GM12878 (cell line): ENCODE measurements around the gene PRRC2A. TPM values are rescaled to one million over a fixed set of nuclear protein-coding genes. Genes with fewer than 3 reads are reported as not detected.
A peak's percentile ranks its signal among the peaks of the same experiment; 100 is the strongest.

Experiments
- BCL3 ChIP-seq: IDR thresholded peaks from 2 replicates; pipeline ENCODE4 v1.6.1; 2011; ENCODE audit warnings: borderline replicate concordance, low read depth, mild to moderate bottlenecking, moderate library complexity, low read length; ENCODE audit not compliant: insufficient read depth, poor library complexity, severe bottlenecking
- BCLAF1 ChIP-seq: fragments of 450-650 bp; IDR thresholded peaks from 2 replicates; pipeline ENCODE4 v1.6.1; 2017; ENCODE audit warnings: antibody characterized with exemption, mild to moderate bottlenecking, moderate library complexity
- CHD1 ChIP-seq: IDR thresholded peaks from 2 replicates; pipeline ENCODE4 v1.6.1; 2012; ENCODE audit warnings: low read depth, low read length, improper control_type of control experiment
- GATAD2B ChIP-seq: fragments of 450-650 bp; conservative IDR thresholded peaks from 2 replicates; pipeline ENCODE4 v1.6.1; 2017; ENCODE audit warnings: low read depth, mild to moderate bottlenecking, moderate library complexity
- NR2C1 ChIP-seq: fragments of 450-650 bp; IDR thresholded peaks from 2 replicates; pipeline ENCODE4 v1.6.1; 2017; ENCODE audit warnings: antibody characterized with exemption, mild to moderate bottlenecking, moderate library complexity
- polyA plus RNA-seq, 11 experiments: library from polyadenylated mRNA; depleted of rRNA in 4 of 11; unstranded in 6 of 11; stranded (reverse) in 5 of 11; fragments of >200 nt; fragmentation: Nextera tagmentation in 4 of 11; fragmentation: Illumina TruSeq in 1 of 11; extraction: Ambion mirVana in 4 of 11; extraction: Trizol in 1 of 11; gene quantifications; 1 replicate in 1 of 11; 2 replicates in 10 of 11; pipeline versions ENCODE4 v1.2.1 to v1.2.3, GENCODE V29; 2011 to 2016; ENCODE audit warnings: inconsistent platforms in 2 of 11, missing spikeins in 2 of 11, low read depth in 1 of 11
- total RNA-seq, 4 experiments: library from RNA; depleted of rRNA in 3 of 4; stranded (reverse); fragments of >200 nt in 3 of 4; fragmentation: Illumina TruSeq in 1 of 4; extraction: Trizol in 1 of 4; gene quantifications; 2 replicates each; pipeline versions ENCODE4 v1.2.1 to v1.2.3, GENCODE V29; 2013 to 2021

PRRC2A gene
- total and polyA plus RNA-seq, 10 of the 15 experiments (the other 5 are each of a cell fraction or from before 2014, with no cell fraction given), result 0.40 to 244 (median 61.3) TPM

GRCh38 chr6:31665501-31666336, 45.2 kb downstream of the PRRC2A start, which contains the start of gene CSNK2B (continued):
- TF ChIP-seq BCLAF1 (no peak), GATAD2B (peak; percentile 27; the same call in 1 of the 2 replicates), BCL3 (no peak), CHD1 (0 out of 2 replicates have a peak, but pooled peaks have one; percentile 40), NR2C1 (peak; percentile 98)
